Activated CD4-positive, CD25-positive, alpha-beta regulatory T cell treated with anti-CD3 and anti-CD28 coated beads, Interleukin-2, amount 50 U/mL, for 24 hours (primary cell): ENCODE data around the gene BTBD19.
"Not testable (repeated sequence)": the region's sequence is repeated elsewhere in the genome, so short reads cannot be mapped to it uniquely, and the experiment has no call there.

Source experiments
- ATAC-seq, 2 donors: fragments of 150-1000 bp; cut with Tn5 transposase; one replicate each; pipeline ENCODE4 v1.10.0; 2021; ENCODE audit warnings: mild to moderate bottlenecking in 1 of 2, moderate library complexity in 1 of 2

BTBD19 gene

GRCh38 chr1:44829506-44830384 is 21.4 kb downstream of the BTBD19 start:
- ATAC-seq = no peak

GRCh38 chr1:44830900-44831304 is 22.6 kb downstream of the BTBD19 start:
- ATAC-seq = no peak

DNA sequence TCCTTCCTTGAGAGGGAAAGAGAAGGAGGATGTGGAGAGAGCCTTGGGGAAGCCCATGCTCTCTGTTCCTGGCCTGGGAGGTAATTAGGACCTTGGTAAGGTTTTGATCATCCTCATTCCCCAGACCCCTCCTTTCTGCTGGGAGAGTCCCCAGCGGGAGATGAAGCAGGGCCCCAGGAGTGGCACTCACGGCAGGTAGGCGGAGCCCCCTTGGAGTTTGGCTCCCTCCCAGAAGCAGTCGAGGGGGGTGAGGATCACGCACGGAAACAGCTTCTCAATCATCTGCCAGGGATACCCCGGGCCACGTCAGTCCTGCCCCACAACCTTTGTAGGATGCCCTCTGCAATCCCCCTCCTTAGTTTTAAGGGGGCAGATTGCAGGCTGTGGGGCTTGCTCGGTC is 23.2 kb downstream of the BTBD19 start:
- ATAC-seq = no peak

DNA sequence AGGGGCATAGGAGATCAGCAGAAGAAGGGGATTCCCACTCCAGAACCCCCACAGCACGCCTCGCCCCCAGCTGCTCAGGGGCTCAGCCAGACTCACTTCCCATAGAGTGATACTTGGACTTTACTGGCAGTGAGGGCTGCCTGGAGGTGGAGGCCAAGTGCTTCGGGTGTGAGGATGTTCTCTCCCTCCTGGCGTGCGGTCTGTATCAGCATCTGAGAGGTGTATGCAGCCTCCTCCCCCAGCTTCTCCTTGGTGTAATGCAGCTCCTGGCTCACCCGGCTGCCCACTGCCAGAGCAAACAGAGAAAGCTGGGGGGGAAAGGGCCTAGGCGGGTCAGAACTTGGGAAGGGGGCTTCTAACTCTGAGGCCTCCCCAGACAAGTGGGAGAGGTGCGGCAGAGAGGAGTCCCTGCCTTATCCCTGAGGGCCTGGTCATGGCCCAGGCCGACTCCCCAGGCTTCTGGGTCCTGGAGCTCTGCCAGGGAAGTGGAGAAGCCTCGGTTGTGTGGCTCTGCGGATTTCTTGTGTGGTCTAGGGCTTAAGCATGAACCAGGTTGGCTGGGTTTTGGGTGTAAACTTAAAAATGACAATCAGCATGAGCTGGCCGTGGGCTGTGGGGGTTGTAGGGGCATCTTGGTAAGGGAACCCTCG is 23.9 kb downstream of the BTBD19 start:
- ATAC-seq = no peak

DNA sequence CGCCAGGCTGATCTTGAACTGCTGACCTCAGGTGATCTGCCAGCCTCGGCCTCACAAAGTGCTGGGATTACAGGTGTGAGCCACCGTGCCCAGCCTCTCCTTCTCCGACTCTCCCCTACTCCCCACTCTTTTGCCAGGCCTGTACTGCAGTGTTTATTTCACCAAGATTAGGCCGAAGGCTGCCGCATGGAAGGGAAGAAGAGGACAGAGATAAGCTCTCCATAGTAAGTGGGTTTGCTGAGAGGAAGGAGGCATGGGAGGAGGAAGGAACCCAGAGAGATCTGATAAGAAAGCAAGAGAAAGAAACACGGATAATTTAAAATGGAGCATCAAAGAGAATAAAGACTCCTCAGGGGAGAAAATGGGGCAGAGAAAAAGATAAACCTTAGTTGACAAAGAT is 26.0 kb downstream of the BTBD19 start:
- no peak for ATAC-seq

DNA sequence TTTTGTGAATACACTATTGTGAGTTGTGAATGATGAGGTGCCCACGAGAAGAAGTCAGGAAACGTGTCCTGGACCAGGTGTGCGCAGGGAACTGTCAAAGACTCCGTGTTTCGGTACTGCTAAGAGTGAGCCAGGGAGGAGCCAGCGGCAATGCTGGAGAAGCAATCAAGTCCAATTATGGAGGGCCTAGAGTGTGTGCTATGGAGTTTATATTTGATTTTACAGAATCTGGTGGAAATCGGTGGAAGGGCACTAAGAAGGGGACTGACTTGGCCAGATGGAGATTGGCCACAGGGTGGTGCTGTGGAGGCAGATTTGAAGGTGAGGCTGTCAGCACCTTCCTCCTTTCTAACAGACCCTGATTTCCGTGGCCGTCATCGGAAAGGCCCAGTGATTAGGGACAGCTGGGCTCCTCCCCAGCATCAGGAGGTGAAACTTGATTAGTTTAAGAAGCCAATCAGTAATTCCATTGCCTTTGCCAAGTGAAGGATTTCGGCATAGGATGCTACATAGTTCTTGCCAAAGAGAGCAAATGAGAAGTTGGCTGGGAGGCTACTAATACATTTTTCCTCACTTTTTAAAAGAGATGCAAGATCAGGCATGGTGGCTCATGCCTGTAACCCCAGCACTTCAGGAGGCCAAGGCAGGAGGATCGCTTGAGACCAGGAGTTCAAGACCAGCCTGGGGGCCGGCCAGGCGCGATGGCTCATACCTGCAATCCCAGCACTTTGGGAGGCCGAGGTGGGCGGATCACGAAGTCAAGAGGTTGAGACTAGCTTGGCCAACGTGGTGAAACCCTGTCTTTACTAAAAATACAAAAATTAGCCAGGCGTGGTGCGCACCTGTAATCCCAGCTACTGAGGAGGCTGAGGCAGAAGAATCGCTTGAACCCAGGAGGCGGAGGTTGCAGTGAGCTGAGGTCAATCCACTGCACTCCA is 27.7 kb downstream of the BTBD19 start:
- ATAC-seq = peak; percentile 95 to 97

GRCh38 chr1:44838294-44838693 is 30.0 kb downstream of the BTBD19 start:
- not testable (repeated sequence) for ATAC-seq

DNA sequence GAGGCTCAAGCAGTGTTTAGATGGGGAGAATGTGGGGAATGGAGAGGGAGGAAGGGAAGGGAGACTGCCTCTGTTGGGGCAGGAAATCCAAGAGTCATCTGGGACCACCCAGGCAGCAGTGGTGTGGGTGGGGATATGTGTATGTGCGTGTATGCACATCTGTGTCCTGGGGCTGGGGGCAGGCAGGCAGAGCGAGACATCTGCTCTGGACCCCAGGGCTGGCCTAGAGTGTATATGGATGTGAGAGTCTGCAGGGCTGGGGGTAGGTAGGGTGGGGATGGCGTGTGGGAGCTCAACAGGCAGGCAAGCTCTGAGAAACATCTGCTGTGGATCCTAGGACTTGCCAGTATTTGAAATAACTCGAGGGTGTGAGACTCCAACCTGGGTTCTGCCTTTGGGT is 31.3 kb downstream of the BTBD19 start:
- no peak for ATAC-seq

DNA sequence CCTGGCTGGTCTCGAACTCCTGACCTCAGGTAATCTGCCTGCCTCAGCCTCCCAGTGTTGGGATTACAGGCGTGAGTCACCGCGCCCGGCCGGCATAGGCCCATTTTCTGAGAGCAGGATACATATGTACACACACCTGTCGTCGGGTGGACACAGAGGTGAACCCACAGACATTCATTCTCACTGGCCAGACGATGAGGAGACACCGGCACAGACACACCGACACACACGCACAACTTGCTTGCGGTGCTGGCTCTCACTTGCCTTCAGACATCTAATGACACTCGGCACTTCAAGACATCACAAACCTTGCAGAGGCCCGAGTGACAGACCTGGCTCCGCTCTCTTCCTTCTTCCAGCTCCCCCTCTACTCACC is 34.2 kb downstream of the BTBD19 start:
- no peak for ATAC-seq

DNA sequence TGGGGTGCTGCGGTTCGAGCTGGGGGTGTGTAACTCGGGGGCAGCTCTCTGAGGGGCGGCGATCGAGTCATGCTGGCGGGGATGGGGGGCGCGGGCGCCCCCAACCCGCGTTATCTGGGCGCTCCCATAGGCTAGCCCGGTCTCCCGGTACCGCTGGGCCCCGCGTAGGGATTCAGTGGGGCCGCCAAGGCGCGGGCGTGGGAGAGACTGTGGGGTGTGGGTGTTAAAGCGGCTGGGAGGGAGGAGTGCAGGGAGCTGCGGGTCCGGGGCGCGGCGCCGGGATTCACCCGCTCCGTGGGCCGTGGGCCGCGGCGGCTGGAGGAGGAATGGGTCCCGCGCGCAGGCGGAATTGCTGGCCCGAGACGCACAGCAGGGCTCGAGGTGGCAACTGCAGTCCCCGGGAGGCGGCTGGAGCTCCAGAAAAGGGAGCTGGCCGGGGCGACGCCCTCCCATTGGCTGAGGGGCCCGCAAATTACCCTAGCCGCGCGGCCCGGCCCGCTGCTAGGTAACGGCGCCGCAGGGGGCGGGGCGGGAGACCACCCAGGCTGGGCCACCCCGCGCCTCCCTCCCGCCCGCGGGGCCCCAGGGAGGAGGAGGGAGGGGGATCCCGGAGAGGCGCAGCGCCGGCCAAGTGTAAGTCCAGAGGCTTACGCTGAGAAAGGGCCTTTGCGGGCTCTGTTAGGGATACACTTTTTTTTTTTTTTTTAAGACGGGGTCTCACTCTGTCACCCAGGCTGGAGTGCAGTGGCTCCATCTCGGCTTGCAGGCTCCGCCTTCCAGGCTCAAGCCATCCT is 34.7 kb downstream of the BTBD19 start, which contains the start of gene PTCH2:
TSS of gene PTCH2 (minus strand) at position 392 of the 794 bp plus-strand sequence. CDS start at position 71, 321 bp downstream.
- peak; percentile 46 to 49 for ATAC-seq

- no peak for ATAC-seq
Observed at GRCh38 chr1:44846985-44847384, 38.7 kb downstream of the BTBD19 start.

DNA sequence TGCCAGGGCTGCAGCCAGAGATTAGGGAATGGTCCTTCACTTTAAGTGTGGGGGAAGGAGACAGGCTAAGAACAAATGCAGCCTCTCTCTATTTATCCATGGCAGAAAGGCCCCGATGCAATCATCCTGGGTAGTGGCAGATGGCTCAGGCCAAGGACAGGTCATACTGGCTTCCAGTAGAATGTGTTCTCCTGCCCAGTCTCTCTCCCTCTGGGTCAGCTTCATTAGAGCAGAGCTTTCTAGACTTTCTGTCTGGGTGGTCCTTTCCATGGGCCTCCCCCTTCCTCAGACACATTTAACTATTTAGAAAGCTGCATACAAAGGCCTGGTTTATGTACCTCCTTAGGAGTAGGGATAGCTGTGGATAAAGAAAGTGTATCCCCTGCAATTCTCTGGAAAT is 39.5 kb downstream of the BTBD19 start:
- ATAC-seq = no peak

GRCh38 chr1:44848456-44849181 is 40.3 kb downstream of the BTBD19 start:
- no peak for ATAC-seq

GRCh38 chr1:44849575-44850132 is 41.3 kb downstream of the BTBD19 start:
- peak; percentile 48 for ATAC-seq

- ATAC-seq = no peak
Observed at GRCh38 chr1:44851308-44851707, 43.0 kb downstream of the BTBD19 start.

GRCh38 chr1:44853201-44853600 is 44.9 kb downstream of the BTBD19 start:
- no peak for ATAC-seq

- ATAC-seq = no peak
Observed at GRCh38 chr1:44854970-44855369, 46.6 kb downstream of the BTBD19 start.

GRCh38 chr1:44855742-44856141 is 47.4 kb downstream of the BTBD19 start:
- no peak for ATAC-seq

DNA sequence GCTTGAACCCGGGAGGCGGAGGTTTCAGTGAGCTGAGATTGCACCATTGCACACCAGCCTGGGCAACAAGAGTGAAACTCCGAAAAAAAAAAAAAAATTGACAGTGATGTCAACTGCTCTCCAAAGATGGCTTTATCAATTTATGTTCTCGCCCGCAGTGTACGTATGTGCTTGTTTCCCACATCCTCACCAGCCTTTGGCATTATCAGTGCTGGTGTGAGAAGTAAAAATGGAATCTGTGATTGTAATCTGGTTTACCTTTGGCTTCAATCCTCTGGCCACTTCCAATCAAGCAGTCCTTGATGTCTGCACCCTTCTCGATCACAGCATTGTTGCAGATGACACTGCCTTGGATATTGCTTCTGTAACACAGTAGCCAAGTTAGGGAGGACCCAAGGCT is 49.1 kb downstream of the BTBD19 start:
- ATAC-seq = no peak

GRCh38 chr1:44860331-44860730 is 52.0 kb downstream of the BTBD19 start:
- no peak for ATAC-seq

GRCh38 chr1:44860891-44861425 is 52.6 kb downstream of the BTBD19 start:
- no peak for ATAC-seq
